Coronary artery (tissue), 2 donors: ENCODE results near the gene PHEX.

ENCODE experiments used
- DNase-seq: peaks from one replicate; pipeline ENCODE4 v3.0.0-alpha.2; 2017; ENCODE audit warnings: low spot score
- H3K27ac ChIP-seq, 2 donors: fragments of 200-600 bp; sonication (generic); one replicate each; pipeline ENCODE4 v1.5.1; 2016 to 2019
- H3K4me3 ChIP-seq: fragments of 200-600 bp; sonication (generic); 2 replicates; pipeline ENCODE4 v1.5.1; 2016; ENCODE audit warnings: mild to moderate bottlenecking, moderate library complexity
- TF ChIP-seq, protein P1 (sequence below): fragments of 200-600 bp; sonication (generic); IDR thresholded peaks from one replicate; pipeline ENCODE4 v1.5.1; 2019; ENCODE audit warnings: antibody characterized with exemption

The PHEX gene

GRCh38 chrX:22296871-22297270 is 264.7 kb downstream of the PHEX start:
- no peak overlapping the region for H3K4me3 ChIP-seq
- no peak for DNase-seq
- H3K27ac ChIP-seq, result no peak overlapping the region
- TF ChIP-seq, protein P1, sequence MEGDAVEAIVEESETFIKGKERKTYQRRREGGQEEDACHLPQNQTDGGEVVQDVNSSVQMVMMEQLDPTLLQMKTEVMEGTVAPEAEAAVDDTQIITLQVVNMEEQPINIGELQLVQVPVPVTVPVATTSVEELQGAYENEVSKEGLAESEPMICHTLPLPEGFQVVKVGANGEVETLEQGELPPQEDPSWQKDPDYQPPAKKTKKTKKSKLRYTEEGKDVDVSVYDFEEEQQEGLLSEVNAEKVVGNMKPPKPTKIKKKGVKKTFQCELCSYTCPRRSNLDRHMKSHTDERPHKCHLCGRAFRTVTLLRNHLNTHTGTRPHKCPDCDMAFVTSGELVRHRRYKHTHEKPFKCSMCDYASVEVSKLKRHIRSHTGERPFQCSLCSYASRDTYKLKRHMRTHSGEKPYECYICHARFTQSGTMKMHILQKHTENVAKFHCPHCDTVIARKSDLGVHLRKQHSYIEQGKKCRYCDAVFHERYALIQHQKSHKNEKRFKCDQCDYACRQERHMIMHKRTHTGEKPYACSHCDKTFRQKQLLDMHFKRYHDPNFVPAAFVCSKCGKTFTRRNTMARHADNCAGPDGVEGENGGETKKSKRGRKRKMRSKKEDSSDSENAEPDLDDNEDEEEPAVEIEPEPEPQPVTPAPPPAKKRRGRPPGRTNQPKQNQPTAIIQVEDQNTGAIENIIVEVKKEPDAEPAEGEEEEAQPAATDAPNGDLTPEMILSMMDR, result no peak

DNA sequence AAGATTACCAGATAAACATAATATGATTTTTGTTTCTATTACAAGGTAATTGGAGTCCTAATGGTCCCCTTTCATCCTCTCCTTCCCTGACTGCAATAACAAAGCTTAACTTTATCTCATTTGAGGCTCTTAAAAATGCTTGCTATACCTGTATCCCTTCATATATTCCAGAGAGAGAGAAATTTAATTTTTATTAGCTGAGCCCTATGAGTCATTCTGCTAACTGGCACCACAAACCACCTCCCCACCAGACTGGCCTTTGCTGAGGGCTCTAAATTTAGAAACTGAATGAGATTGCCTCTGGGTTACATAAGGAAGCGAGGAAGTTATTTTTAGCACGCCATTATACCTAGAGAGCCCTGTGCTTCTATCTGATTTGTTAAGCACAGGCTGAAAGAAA is 268.0 kb downstream of the PHEX start:
- TF ChIP-seq, protein P1, result no peak
- no peak overlapping the region for H3K4me3 ChIP-seq
- no peak overlapping the region for H3K27ac ChIP-seq
- no peak for DNase-seq
